HepG2 (cell line): ENCODE data around the gene MPP7. TPM values are rescaled to one million over a fixed set of nuclear protein-coding genes. Genes with fewer than 3 reads are reported as not detected.

Experiments used
- BHLHE40 ChIP-seq: IDR thresholded peaks from 2 replicates; pipeline ENCODE4 v1.6.1; 2011; ENCODE audit warnings: low read length, improper control_type of control experiment
- BRD4 ChIP-seq: sonication (generic); formaldehyde crosslinking; IDR thresholded peaks from 2 replicates; pipeline ENCODE4 v1.4.0; 2020; ENCODE audit warnings: missing genetic modification reagents
- CHCHD3 ChIP-seq: sonication (generic); formaldehyde crosslinking; IDR thresholded peaks from 2 replicates; pipeline ENCODE4 v1.8.0; 2022; ENCODE audit warnings: mild to moderate bottlenecking, missing genetic modification reagents, moderate library complexity
- CREB1 ChIP-seq, 2 experiments: fragments of 450-650 bp in 1 of 2; IDR thresholded peaks; 2 replicates each; pipeline ENCODE4 v1.6.1; 2016 to 2017; ENCODE audit warnings: control low read depth in 1 of 2, mild to moderate bottlenecking in 1 of 2, missing compliant biosample characterization in 1 of 2, missing genetic modification characterization in 1 of 2
- ETV5 ChIP-seq: IDR thresholded peaks from 2 replicates; pipeline ENCODE4 v1.6.1; 2018; ENCODE audit warnings: missing biosample characterization, missing genetic modification reagents, inconsistent platforms, borderline replicate concordance
- HNF4G ChIP-seq, 2 experiments: sonication (generic) in 1 of 2; formaldehyde crosslinking in 1 of 2; IDR thresholded peaks; 2 replicates each; pipeline versions ENCODE4 v1.4.0 to v1.6.1; 2011 to 2020; ENCODE audit warnings: borderline replicate concordance in 2 of 2, low read depth in 2 of 2, mild to moderate bottlenecking in 2 of 2, low read length in 1 of 2, missing genetic modification reagents in 1 of 2, moderate library complexity in 1 of 2
- HOXA7 ChIP-seq: sonication (generic); formaldehyde crosslinking; IDR thresholded peaks from 2 replicates; pipeline ENCODE4 v1.8.1; 2022; ENCODE audit warnings: mild to moderate bottlenecking, missing genetic modification reagents, moderate library complexity
- KAT7 ChIP-seq: IDR thresholded peaks from 2 replicates; pipeline ENCODE4 v1.6.1; 2018; ENCODE audit warnings: borderline replicate concordance, missing compliant biosample characterization
- MAX ChIP-seq: IDR thresholded peaks from 2 replicates; pipeline ENCODE4 v1.6.1; 2012; ENCODE audit warnings: inconsistent platforms
- MED1 ChIP-seq: sonication (generic); formaldehyde crosslinking; IDR thresholded peaks from 2 replicates; pipeline ENCODE4 v1.4.0; 2020; ENCODE audit warnings: missing genetic modification reagents
- RAD21 ChIP-seq: fragments of 450-650 bp; formaldehyde crosslinking; IDR thresholded peaks from 2 replicates; pipeline ENCODE4 v1.5.0; 2020; ENCODE audit warnings: mild to moderate bottlenecking
- SNAPC5 ChIP-seq: sonication (generic); formaldehyde crosslinking; IDR thresholded peaks from 2 replicates; pipeline ENCODE4 v1.8.1; 2023; ENCODE audit warnings: mild to moderate bottlenecking, missing genetic modification reagents, borderline replicate concordance
- SP5 ChIP-seq: IDR thresholded peaks from 2 replicates; pipeline ENCODE4 v1.6.1; 2016; ENCODE audit warnings: low read depth, borderline replicate concordance
- SPEN ChIP-seq: sonication (generic); formaldehyde crosslinking; IDR thresholded peaks from 2 replicates; pipeline ENCODE4 v1.5.1; 2020; ENCODE audit warnings: low read depth, mild to moderate bottlenecking, missing genetic modification reagents
- THAP11 ChIP-seq: IDR thresholded peaks from 2 replicates; pipeline ENCODE4 v1.6.1; 2016; ENCODE audit warnings: missing biosample characterization, missing genetic modification reagents
- UBTF ChIP-seq: sonication (generic); formaldehyde crosslinking; IDR thresholded peaks from 2 replicates; pipeline ENCODE4 v1.4.0; 2020; ENCODE audit warnings: mild to moderate bottlenecking, missing genetic modification reagents
- ZMYM4 ChIP-seq: sonication (generic); formaldehyde crosslinking; IDR thresholded peaks from 2 replicates; pipeline ENCODE4 v1.8.1; 2023; ENCODE audit warnings: mild to moderate bottlenecking, missing genetic modification reagents
- ZNF484 ChIP-seq: sonication (generic); formaldehyde crosslinking; IDR thresholded peaks from 2 replicates; pipeline ENCODE4 v1.5.1; 2020; ENCODE audit warnings: mild to moderate bottlenecking, low read depth, missing genetic modification reagents, borderline replicate concordance
- ZNF556 ChIP-seq: sonication (generic); formaldehyde crosslinking; IDR thresholded peaks from 2 replicates; pipeline ENCODE4 v1.4.0; 2020; ENCODE audit warnings: mild to moderate bottlenecking, missing genetic modification reagents, borderline replicate concordance
- ZNF619 ChIP-seq: sonication (generic); formaldehyde crosslinking; IDR thresholded peaks from 2 replicates; pipeline ENCODE4 v1.4.0; 2020; ENCODE audit warnings: mild to moderate bottlenecking, missing genetic modification reagents
- ZNF652 ChIP-seq: IDR thresholded peaks from 2 replicates; pipeline ENCODE4 v1.6.1; 2016; ENCODE audit warnings: low read depth, borderline replicate concordance
- ZNF879 ChIP-seq: sonication (generic); formaldehyde crosslinking; IDR thresholded peaks from 2 replicates; pipeline ENCODE4 v1.8.1; 2023; ENCODE audit warnings: missing genetic modification reagents
- ZSCAN29 ChIP-seq: sonication (generic); formaldehyde crosslinking; conservative IDR thresholded peaks from 2 replicates; pipeline ENCODE4 v1.4.0; 2020; ENCODE audit warnings: mild to moderate bottlenecking, missing genetic modification reagents
- polyA plus RNA-seq, 8 experiments: library from polyadenylated mRNA; depleted of rRNA in 3 of 8; stranded (reverse) in 7 of 8; unstranded in 1 of 8; fragments of >200 nt; fragmentation: Illumina TruSeq in 4 of 8; extraction: Trizol in 4 of 8; gene quantifications; 2 replicates each; pipeline versions ENCODE4 v1.2.1 to v1.2.3, GENCODE V29; 2011 to 2016; ENCODE audit warnings: low read depth in 4 of 8, missing spikeins in 1 of 8, mixed read lengths in 1 of 8; ENCODE audit not compliant: insufficient read depth in 1 of 8
- total RNA-seq, 5 experiments: library from RNA; depleted of rRNA; stranded (reverse); fragments of >200 nt; fragmentation: Illumina TruSeq; extraction: Trizol; gene quantifications; 2 replicates each; pipeline ENCODE4 v1.2.3, GENCODE V29; 2016; ENCODE audit warnings: low read depth in 1 of 5
- TF ChIP-seq, protein P1 (sequence below): IDR thresholded peaks from 2 replicates; pipeline ENCODE4 v1.6.1; 2016; ENCODE audit warnings: low read depth, control low read depth

Gene MPP7
- total and polyA plus RNA-seq, 2 of the 13 experiments (the other 11 are each of a cell fraction or from before 2014, with no cell fraction given): 6.8 to 16.4 TPM

DNA sequence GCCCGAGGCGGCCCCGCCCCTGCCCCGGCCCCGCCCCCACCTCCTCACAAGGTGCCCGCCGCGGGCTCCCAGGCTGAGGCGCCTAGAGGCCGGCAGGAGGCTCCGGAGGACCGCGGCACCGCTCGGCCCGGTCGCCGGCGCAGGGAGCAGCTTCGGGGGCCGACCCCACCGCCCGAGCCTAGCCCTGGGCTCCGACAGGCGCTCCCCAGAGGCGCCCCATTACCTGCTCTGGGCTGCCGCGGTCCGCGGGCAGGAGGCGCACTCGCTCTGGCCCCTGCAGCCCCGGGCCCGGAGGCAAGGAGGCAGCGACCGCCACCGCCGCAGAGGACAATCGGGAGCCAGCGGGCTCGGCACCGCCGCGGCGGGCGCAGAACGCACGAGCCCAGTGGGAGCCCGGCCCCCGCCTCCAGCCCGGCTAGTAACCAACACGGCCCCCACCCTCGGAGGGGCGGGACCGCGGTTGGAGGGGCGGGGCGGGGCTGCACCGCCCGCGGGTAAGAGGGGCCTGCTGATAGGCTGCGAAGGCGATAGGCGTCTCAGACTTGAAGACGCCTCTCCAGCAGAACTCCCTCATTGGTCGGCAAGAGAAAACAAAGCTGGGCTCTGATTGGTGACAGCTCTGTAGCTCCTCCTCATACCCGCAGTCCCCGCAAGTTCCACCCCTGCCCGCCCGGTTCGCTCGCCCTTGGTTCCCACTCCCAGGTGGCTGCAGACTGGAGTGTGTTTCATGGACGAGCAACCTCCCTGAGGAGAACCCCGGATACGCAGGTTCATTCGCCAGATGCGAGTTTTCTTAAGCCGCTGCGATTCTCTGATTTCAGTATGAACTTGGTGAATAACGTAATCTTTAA, at the start of gene MPP7 (continued):
- no peak for TF ChIP-seq ZNF484 (CRISPR knock-in tag)
- peak; percentile 97 for TF ChIP-seq ZNF652
- TF ChIP-seq SPEN (CRISPR knock-in tag): no peak; the same call in 1 of the 2 replicates
- TF ChIP-seq HOXA7: no peak
- peak; percentile 9; the same call in 1 of the 2 replicates for TF ChIP-seq HNF4G (IDR thresholded peaks at IDR 0.05; ENCODE audit: borderline replicate concordance, low read depth, low read length)
- peak; percentile 62; the same call in 1 of the 2 replicates for TF ChIP-seq HNF4G (CRISPR knock-in tag; IDR thresholded peaks at IDR 0.05; ENCODE audit: borderline replicate concordance, low read depth)
- TF ChIP-seq CHCHD3 (CRISPR knock-in tag): 0 out of 2 replicates have a peak, but pooled peaks have one; percentile 60
- 0 out of 2 replicates have a peak, but pooled peaks have one; percentile 29 for TF ChIP-seq SNAPC5 (CRISPR knock-in tag)
- TF ChIP-seq BRD4 (CRISPR knock-in tag): no peak
- TF ChIP-seq ZNF556: 0 out of 2 replicates have a peak, but pooled peaks have one; percentile 71
- peak; percentile 65 for TF ChIP-seq CREB1 (IDR thresholded peaks at IDR 0.05)
- peak; percentile 22; the same call in 1 of the 2 replicates for TF ChIP-seq CREB1 (CRISPR knock-in tag; IDR thresholded peaks at IDR 0.05)
- peak; percentile 25; the same call in 1 of the 2 replicates for TF ChIP-seq MED1 (CRISPR knock-in tag)
- TF ChIP-seq RAD21: peak; percentile 92
- TF ChIP-seq ZSCAN29 (CRISPR knock-in tag): 0 out of 2 replicates have a peak, but pooled peaks have one; percentile 38
- peak; percentile 65 for TF ChIP-seq THAP11 (CRISPR knock-in tag)
- TF ChIP-seq, protein P1, sequence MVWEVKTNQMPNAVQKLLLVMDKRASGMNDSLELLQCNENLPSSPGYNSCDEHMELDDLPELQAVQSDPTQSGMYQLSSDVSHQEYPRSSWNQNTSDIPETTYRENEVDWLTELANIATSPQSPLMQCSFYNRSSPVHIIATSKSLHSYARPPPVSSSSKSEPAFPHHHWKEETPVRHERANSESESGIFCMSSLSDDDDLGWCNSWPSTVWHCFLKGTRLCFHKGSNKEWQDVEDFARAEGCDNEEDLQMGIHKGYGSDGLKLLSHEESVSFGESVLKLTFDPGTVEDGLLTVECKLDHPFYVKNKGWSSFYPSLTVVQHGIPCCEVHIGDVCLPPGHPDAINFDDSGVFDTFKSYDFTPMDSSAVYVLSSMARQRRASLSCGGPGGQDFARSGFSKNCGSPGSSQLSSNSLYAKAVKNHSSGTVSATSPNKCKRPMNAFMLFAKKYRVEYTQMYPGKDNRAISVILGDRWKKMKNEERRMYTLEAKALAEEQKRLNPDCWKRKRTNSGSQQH (CRISPR knock-in tag): 0 out of 2 replicates have a peak, but pooled peaks have one; percentile 14
- TF ChIP-seq ZNF879 (CRISPR knock-in tag): no peak
- peak; percentile 88 for TF ChIP-seq ZMYM4 (CRISPR knock-in tag)
- peak; percentile 55; the same call in 1 of the 2 replicates for TF ChIP-seq SP5 (CRISPR knock-in tag)
- TF ChIP-seq ETV5 (CRISPR knock-in tag): 0 out of 2 replicates have a peak, but pooled peaks have one; percentile 14
- peak; percentile 71; the same call in 1 of the 2 replicates for TF ChIP-seq KAT7 (CRISPR knock-in tag)
- peak; percentile 86; the same call in 1 of the 2 replicates for TF ChIP-seq ZNF619
- TF ChIP-seq MAX: 0 out of 2 replicates have a peak, but pooled peaks have one; percentile 22
- TF ChIP-seq UBTF: peak; percentile 98
- TF ChIP-seq BHLHE40: peak; percentile 40; the same call in 1 of the 2 replicates
